Breast epithelium (tissue), 4 donors: ENCODE data around the gene DPPA4. TPM values are rescaled to one million over a fixed set of nuclear protein-coding genes. Genes with fewer than 3 reads are reported as not detected.
A peak's percentile ranks its signal among the peaks of the same experiment; 100 is the strongest.

Experiments used
- DNase-seq, 2 donors: peaks; one replicate each; pipeline ENCODE4 v3.0.0-alpha.2; 2019; ENCODE audit warnings: low spot score in 2 of 2
- H3K27ac ChIP-seq, 2 donors: fragments of 200-600 bp; sonication (generic) in 1 of 2; one replicate each; pipeline ENCODE4 v1.5.1; 2016 to 2019; ENCODE audit warnings: mild to moderate bottlenecking in 1 of 2
- H3K27me3 ChIP-seq, 2 donors: fragments of 200-600 bp; sonication (generic) in 1 of 2; one replicate each; pipeline versions ENCODE4 v1.5.1 to v1.6.0; 2017 to 2019; ENCODE audit warnings: control low read depth in 1 of 2, mild to moderate bottlenecking in 1 of 2
- H3K36me3 ChIP-seq: fragments of 200-600 bp; one replicate; pipeline ENCODE4 v1.5.1; 2019
- H3K4me1 ChIP-seq, 2 donors: fragments of 200-600 bp; sonication (generic); one replicate each; pipeline ENCODE4 v1.5.1; 2016 to 2019; ENCODE audit warnings: control low read depth in 1 of 2
- H3K4me3 ChIP-seq, 3 donors: fragments of 200-600 bp; sonication (generic); 1 replicate in 2 of 3; 2 replicates in 1 of 3; pipeline ENCODE4 v1.5.1; 2016 to 2019; ENCODE audit warnings: mild to moderate bottlenecking in 3 of 3, moderate library complexity in 2 of 3
- H3K9me3 ChIP-seq, 2 donors: fragments of 200-600 bp; sonication (generic) in 1 of 2; one replicate each; pipeline ENCODE4 v1.5.1; 2016 to 2019; ENCODE audit warnings: control low read depth in 1 of 2
- POLR2A ChIP-seq: fragments of 450-650 bp; IDR thresholded peaks from one replicate; pipeline ENCODE4 v1.6.1; 2016; ENCODE audit warnings: antibody characterized with exemption, mild to moderate bottlenecking, moderate library complexity
- POLR2AphosphoS5 ChIP-seq, 3 donors: sonication (generic); formaldehyde crosslinking; IDR thresholded peaks; one replicate each; pipeline ENCODE4 v1.6.1; 2017; ENCODE audit warnings: antibody characterized with exemption in 3 of 3
- intact Hi-C: fragments of 100-400 bp; cut with DNase I; formaldehyde crosslinking; loops from one replicate; pipeline ENCODE4 v1.15.1; 2023; ENCODE audit warnings: low total_unique reads
- total RNA-seq, 3 donors: library from RNA; depleted of rRNA; stranded (reverse); fragments of >200 nt; gene quantifications; one replicate each; pipeline ENCODE4 v1.1.0, GENCODE V29; 2016
- TF ChIP-seq, protein P1 (sequence below), 3 donors: fragments of 450-650 bp; IDR thresholded peaks; one replicate each; pipeline ENCODE4 v1.5.1; 2016 to 2017; ENCODE audit warnings: antibody characterized with exemption in 3 of 3, mild to moderate bottlenecking in 3 of 3, moderate library complexity in 3 of 3

DPPA4 gene
- total RNA-seq, 3 donors from 2014 or later, result not detected

DNA sequence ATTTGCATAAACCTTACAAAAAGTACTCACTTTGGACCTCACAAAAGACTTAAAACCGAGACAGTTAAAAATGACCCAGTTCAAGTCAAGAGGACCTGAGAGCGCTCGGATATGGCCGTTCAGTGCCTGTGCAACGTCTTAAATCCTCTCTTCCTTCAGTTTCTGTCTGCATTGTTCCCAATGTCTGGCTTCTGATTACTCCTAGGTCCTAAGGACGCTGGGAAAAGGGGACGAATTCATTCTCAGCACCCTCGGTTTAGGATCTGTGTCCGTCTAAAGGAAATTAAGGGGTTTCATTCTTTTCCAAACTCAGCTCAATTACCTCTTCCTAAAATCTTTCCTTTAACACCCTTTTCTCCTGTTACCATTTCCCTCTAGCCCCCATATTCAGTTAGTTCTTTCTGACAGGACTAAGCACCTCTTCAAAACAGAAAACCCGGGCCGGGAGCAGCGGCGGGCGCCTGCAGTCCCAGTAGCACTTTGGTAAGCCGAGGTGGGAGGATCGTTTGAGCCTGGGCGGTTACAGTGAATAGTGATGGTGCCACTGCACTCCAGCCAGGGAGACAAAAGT is 970 bp downstream of the DPPA4 start:
- TF ChIP-seq, protein P1, sequence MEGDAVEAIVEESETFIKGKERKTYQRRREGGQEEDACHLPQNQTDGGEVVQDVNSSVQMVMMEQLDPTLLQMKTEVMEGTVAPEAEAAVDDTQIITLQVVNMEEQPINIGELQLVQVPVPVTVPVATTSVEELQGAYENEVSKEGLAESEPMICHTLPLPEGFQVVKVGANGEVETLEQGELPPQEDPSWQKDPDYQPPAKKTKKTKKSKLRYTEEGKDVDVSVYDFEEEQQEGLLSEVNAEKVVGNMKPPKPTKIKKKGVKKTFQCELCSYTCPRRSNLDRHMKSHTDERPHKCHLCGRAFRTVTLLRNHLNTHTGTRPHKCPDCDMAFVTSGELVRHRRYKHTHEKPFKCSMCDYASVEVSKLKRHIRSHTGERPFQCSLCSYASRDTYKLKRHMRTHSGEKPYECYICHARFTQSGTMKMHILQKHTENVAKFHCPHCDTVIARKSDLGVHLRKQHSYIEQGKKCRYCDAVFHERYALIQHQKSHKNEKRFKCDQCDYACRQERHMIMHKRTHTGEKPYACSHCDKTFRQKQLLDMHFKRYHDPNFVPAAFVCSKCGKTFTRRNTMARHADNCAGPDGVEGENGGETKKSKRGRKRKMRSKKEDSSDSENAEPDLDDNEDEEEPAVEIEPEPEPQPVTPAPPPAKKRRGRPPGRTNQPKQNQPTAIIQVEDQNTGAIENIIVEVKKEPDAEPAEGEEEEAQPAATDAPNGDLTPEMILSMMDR (IDR thresholded peaks at IDR 0.05), result no peak
- TF ChIP-seq POLR2A (no peak), POLR2AphosphoS5 (IDR thresholded peaks at IDR 0.05) (no peak)
- Histone ChIP-seq H3K9me3 (no peaks in the 10 kb centered on the region), H3K27ac (no peak overlapping the region), H3K36me3 (no peaks in the 10 kb centered on the region), H3K4me3 (peak overlapping the region; percentile 20 to 34 (median 26)), H3K27me3 (no peaks in the 10 kb centered on the region), H3K4me1 (no peaks in the 10 kb centered on the region)
- no peak for DNase-seq
- intact Hi-C loops, result no loop called here

DNA sequence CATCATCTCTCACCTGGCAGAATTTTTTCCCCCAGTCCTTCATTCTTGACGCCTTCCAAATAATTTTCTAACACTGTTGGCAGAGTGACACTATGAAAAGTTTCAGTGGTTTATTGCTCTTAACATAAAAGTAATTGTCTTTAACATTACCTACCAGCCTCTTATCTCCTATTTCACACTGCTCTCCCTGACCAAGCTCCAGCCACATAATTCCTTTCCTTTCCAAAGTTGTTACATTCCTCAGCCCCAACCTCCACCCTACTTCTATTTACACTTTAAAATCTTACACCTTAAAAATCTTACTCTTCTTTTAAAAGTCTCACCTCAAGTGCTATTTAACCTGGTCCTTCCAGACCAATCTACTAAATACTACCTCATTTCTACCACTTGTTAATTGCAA is 2.8 kb downstream of the DPPA4 start:
- Histone ChIP-seq H3K4me1 (no peaks in the 10 kb centered on the region), H3K36me3 (no peaks in the 10 kb centered on the region), H3K4me3 (no peak overlapping the region), H3K27ac (no peak overlapping the region), H3K9me3 (no peaks in the 10 kb centered on the region), H3K27me3 (no peaks in the 10 kb centered on the region)
- intact Hi-C loops, result no loop called here
- no peak for TF ChIP-seq POLR2A
- TF ChIP-seq, protein P1 (IDR thresholded peaks at IDR 0.05), result no peak
- no peak for TF ChIP-seq POLR2AphosphoS5 (IDR thresholded peaks at IDR 0.05)
- no peak for DNase-seq

DNA sequence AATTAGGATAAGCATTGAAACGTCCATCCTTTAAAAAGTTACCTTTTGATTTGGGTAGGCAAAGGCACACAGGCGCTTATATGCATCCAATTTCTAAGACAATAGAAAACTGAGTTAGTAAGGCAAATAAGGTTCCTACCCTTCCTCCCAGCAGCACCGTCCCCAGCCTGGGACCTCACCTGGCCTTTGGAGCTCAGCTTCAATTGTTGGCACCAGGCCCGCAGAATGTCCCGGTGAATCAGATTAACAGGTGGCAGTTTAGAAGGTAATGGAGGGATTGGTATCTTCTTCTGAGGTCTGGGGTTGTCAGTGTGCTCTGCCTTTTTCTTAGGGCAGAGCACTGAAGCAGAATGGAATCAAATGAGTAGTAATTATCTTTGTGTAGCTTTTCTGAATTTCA is 5.7 kb downstream of the DPPA4 start:
- Histone ChIP-seq H3K36me3 (no peaks in the 10 kb centered on the region), H3K27ac (no peak overlapping the region), H3K27me3 (no peaks in the 10 kb centered on the region), H3K9me3 (no peaks in the 10 kb centered on the region), H3K4me1 (no peaks in the 10 kb centered on the region), H3K4me3 (no peak overlapping the region)
- intact Hi-C loops, result no loop called here
- TF ChIP-seq POLR2AphosphoS5 (IDR thresholded peaks at IDR 0.05) (no peak), POLR2A (no peak)
- TF ChIP-seq, protein P1 (IDR thresholded peaks at IDR 0.05), result no peak
- DNase-seq, result no peak

DNA sequence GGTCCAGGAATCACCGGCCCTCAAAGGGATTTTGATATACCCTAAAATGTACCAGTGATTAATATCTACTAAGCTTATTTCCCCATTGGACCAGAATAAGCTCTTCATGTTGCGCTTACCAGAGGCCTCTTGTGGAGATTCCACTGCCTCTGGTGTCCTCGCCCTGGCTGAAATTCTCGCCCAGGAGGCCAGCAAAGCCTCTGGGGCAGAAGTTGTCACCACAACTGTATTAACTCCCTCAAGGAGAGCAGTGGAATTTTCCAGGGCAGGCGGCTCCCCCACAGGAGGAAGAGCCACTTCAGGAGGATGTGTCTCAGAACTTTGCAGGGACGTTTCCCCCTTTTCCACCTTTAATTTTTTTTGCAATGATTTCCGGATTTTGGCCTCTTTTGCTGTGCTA is 6.9 kb downstream of the DPPA4 start:
- Histone ChIP-seq H3K9me3 (no peaks in the 10 kb centered on the region), H3K36me3 (no peaks in the 10 kb centered on the region), H3K27me3 (no peaks in the 10 kb centered on the region), H3K27ac (no peak overlapping the region), H3K4me1 (no peaks in the 10 kb centered on the region), H3K4me3 (no peak overlapping the region)
- DNase-seq, result no peak
- intact Hi-C loops, result no loop called here
- TF ChIP-seq, protein P1 (IDR thresholded peaks at IDR 0.05), result no peak
- no peak for TF ChIP-seq POLR2A
- no peak for TF ChIP-seq POLR2AphosphoS5 (IDR thresholded peaks at IDR 0.05)

DNA sequence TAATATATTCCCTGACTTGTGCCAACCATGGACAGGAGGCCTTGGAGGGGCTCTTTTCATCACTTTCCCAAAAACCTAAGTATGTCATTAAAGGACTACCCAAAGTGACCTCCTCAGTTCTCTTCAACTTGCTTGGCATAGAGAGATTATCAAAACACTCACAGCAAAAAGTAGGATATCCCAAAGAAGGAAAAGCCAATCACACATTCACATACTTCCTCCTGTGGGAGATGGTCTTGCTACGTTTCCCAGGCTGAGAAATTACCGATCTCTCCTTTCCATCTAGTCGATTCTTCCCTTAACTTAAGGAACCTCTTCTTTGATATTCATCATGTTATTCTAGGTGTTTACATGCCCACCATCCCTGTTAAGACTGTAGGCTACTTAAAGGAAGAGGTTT is 9.1 kb downstream of the DPPA4 start:
- H3K9me3 ChIP-seq, result no peaks in the 10 kb centered on the region
- no peak overlapping the region for H3K4me3 ChIP-seq
- DNase-seq, result no peak
- no peak overlapping the region for H3K27ac ChIP-seq
- TF ChIP-seq POLR2AphosphoS5 (IDR thresholded peaks at IDR 0.05) (no peak), POLR2A (no peak)
- TF ChIP-seq, protein P1 (IDR thresholded peaks at IDR 0.05), result no peak
- no peaks in the 10 kb centered on the region for H3K36me3 ChIP-seq
- H3K27me3 ChIP-seq, result no peaks in the 10 kb centered on the region
- no peaks in the 10 kb centered on the region for H3K4me1 ChIP-seq
- intact Hi-C loops, result no loop called here
